WTC11 (cell line): ENCODE measurements around the gene SRPRA. TPM values are rescaled to one million over a fixed set of nuclear protein-coding genes. Genes with fewer than 3 reads are reported as not detected.

ENCODE experiments used
- ATAC-seq: fragments of 200-7000 bp; cut with Tn5 transposase; 2 replicates; pipeline ENCODE4 v1.10.0; 2021; ENCODE audit warnings: mild to moderate bottlenecking, moderate library complexity
- CTCF ChIA-PET: fragments of 300-600 bp; sonication (Branson Sonifier 250); formaldehyde crosslinking; loops from one replicate; lab custom pipeline; 2021; ENCODE audit warnings: antibody characterized with exemption; lab: Charles Lee
- POLR2A ChIA-PET: fragments of 350-600 bp; sonication (Branson Sonifier 250); formaldehyde crosslinking; loops from one replicate; lab custom pipeline; 2021; ENCODE audit warnings: antibody characterized with exemption; lab: Charles Lee
- DNase-seq: peaks from one replicate; pipeline ENCODE4 v3.0.0; 2021; ENCODE audit warnings: low spot score
- H3K27ac Mint-ChIP-seq: 2 replicates; pipeline ENCODE4 v1.8.0; 2021; ENCODE audit warnings: mixed read lengths
- H3K27me3 Mint-ChIP-seq: 2 replicates; pipeline ENCODE4 v1.8.0; 2021; ENCODE audit warnings: low read depth, mild to moderate bottlenecking, moderate library complexity, mixed read lengths
- H3K36me3 Mint-ChIP-seq: 2 replicates; pipeline ENCODE4 v1.8.0; 2021; ENCODE audit warnings: mixed read lengths
- H3K4me1 Mint-ChIP-seq: 2 replicates; pipeline ENCODE4 v1.8.0; 2022; ENCODE audit warnings: mixed read lengths
- H3K4me3 Mint-ChIP-seq: 2 replicates; pipeline ENCODE4 v1.8.0; 2021; ENCODE audit warnings: mild to moderate bottlenecking, moderate library complexity, mixed read lengths
- H3K9me3 Mint-ChIP-seq: 2 replicates; pipeline ENCODE4 v1.8.0; 2021; ENCODE audit warnings: mixed read lengths
- AR ChIP-seq: fragments of 250-450 bp; sonication (Bioruptor Pico); IDR thresholded peaks from 2 replicates; pipeline ENCODE4 v1.9.0; 2021; ENCODE audit warnings: mild to moderate bottlenecking
- ATF1 ChIP-seq: sonication (generic); formaldehyde crosslinking; IDR thresholded peaks from 2 replicates; pipeline ENCODE4 v1.8.1; 2023; ENCODE audit warnings: mild to moderate bottlenecking, moderate library complexity, missing genetic modification reagents
- ATF2 ChIP-seq: sonication (generic); formaldehyde crosslinking; IDR thresholded peaks from 2 replicates; pipeline ENCODE4 v1.8.1; 2022; ENCODE audit warnings: low read depth, missing genetic modification reagents, borderline replicate concordance
- E2F4 ChIP-seq: sonication (generic); formaldehyde crosslinking; IDR thresholded peaks from 2 replicates; pipeline ENCODE4 v1.8.1; 2022; ENCODE audit warnings: low read depth, mild to moderate bottlenecking, moderate library complexity, missing genetic modification reagents, borderline replicate concordance
- FOXJ3 ChIP-seq: sonication (generic); formaldehyde crosslinking; IDR thresholded peaks from 2 replicates; pipeline ENCODE4 v1.9.0; 2021; ENCODE audit warnings: missing genetic modification reagents, mild to moderate bottlenecking, borderline replicate concordance
- GABPB1 ChIP-seq: sonication (generic); formaldehyde crosslinking; IDR thresholded peaks from 2 replicates; pipeline ENCODE4 v1.8.1; 2023; ENCODE audit warnings: mild to moderate bottlenecking, missing genetic modification reagents
- HMGA2 ChIP-seq: fragments of 250-450 bp; sonication (Bioruptor Pico); IDR thresholded peaks from 2 replicates; pipeline ENCODE4 v1.4.0; 2021; ENCODE audit warnings: mild to moderate bottlenecking, moderate library complexity
- IRF2 ChIP-seq: sonication (generic); formaldehyde crosslinking; IDR thresholded peaks from 2 replicates; pipeline ENCODE4 v1.8.0; 2022; ENCODE audit warnings: low read depth, missing genetic modification reagents, borderline replicate concordance
- JAZF1 ChIP-seq: fragments of 250-450 bp; sonication (Bioruptor Pico); IDR thresholded peaks from 2 replicates; pipeline ENCODE4 v1.9.0; 2021; ENCODE audit warnings: moderate library complexity, mild to moderate bottlenecking, inconsistent platforms
- JUN ChIP-seq: sonication (generic); formaldehyde crosslinking; IDR thresholded peaks from 2 replicates; pipeline ENCODE4 v1.8.0; 2023; ENCODE audit warnings: mild to moderate bottlenecking, missing genetic modification reagents
- MLX ChIP-seq: sonication (generic); formaldehyde crosslinking; IDR thresholded peaks from 2 replicates; pipeline ENCODE4 v1.8.1; 2023; ENCODE audit warnings: mild to moderate bottlenecking, missing genetic modification reagents, moderate library complexity
- NR2C2 ChIP-seq: sonication (generic); formaldehyde crosslinking; IDR thresholded peaks from 2 replicates; pipeline ENCODE4 v1.8.0; 2022; ENCODE audit warnings: mild to moderate bottlenecking, missing genetic modification reagents
- PREB ChIP-seq: sonication (generic); formaldehyde crosslinking; IDR thresholded peaks from 2 replicates; pipeline ENCODE4 v1.8.1; 2022; ENCODE audit warnings: mild to moderate bottlenecking, missing genetic modification reagents, moderate library complexity, borderline replicate concordance
- PRRX2 ChIP-seq: fragments of 250-450 bp; sonication (Bioruptor Pico); IDR thresholded peaks from 2 replicates; pipeline ENCODE4 v1.8.0; 2021; ENCODE audit warnings: mild to moderate bottlenecking
- SP1 ChIP-seq: sonication (generic); formaldehyde crosslinking; conservative IDR thresholded peaks from 2 replicates; pipeline ENCODE4 v1.8.1; 2022; ENCODE audit warnings: missing genetic modification reagents
- TCF7 ChIP-seq: sonication (generic); formaldehyde crosslinking; IDR thresholded peaks from 2 replicates; pipeline ENCODE4 v1.8.0; 2022; ENCODE audit warnings: mild to moderate bottlenecking, low read depth, missing genetic modification reagents, moderate library complexity
- TEAD1 ChIP-seq: sonication (generic); formaldehyde crosslinking; IDR thresholded peaks from 2 replicates; pipeline ENCODE4 v1.8.0; 2022; ENCODE audit warnings: mild to moderate bottlenecking, missing genetic modification reagents
- TP53 ChIP-seq: sonication (generic); formaldehyde crosslinking; IDR thresholded peaks from 2 replicates; pipeline ENCODE4 v1.8.1; 2023; ENCODE audit warnings: mild to moderate bottlenecking, missing genetic modification reagents
- USF1 ChIP-seq: sonication (generic); formaldehyde crosslinking; IDR thresholded peaks from 2 replicates; pipeline ENCODE4 v1.8.0; 2022; ENCODE audit warnings: mild to moderate bottlenecking, missing genetic modification reagents
- ZBTB21 ChIP-seq: sonication (generic); formaldehyde crosslinking; IDR thresholded peaks from 2 replicates; pipeline ENCODE4 v1.8.1; 2023; ENCODE audit warnings: mild to moderate bottlenecking, missing genetic modification reagents, borderline replicate concordance
- ZBTB43 ChIP-seq: sonication (generic); formaldehyde crosslinking; IDR thresholded peaks from 2 replicates; pipeline ENCODE4 v1.8.1; 2023; ENCODE audit warnings: mild to moderate bottlenecking, missing genetic modification reagents
- ZMAT4 ChIP-seq: fragments of 250-450 bp; sonication (Bioruptor Pico); IDR thresholded peaks from 2 replicates; pipeline ENCODE4 v1.9.0; 2021; ENCODE audit warnings: mild to moderate bottlenecking
- ZNF121 ChIP-seq: sonication (generic); formaldehyde crosslinking; IDR thresholded peaks from 2 replicates; pipeline ENCODE4 v1.8.0; 2023; ENCODE audit warnings: missing genetic modification reagents
- ZNF138 ChIP-seq: sonication (generic); formaldehyde crosslinking; conservative IDR thresholded peaks from 2 replicates; pipeline ENCODE4 v1.8.1; 2022; ENCODE audit warnings: mild to moderate bottlenecking, moderate library complexity, missing genetic modification reagents
- ZNF219 ChIP-seq: sonication (generic); formaldehyde crosslinking; IDR thresholded peaks from 2 replicates; pipeline ENCODE4 v1.8.0; 2023; ENCODE audit warnings: missing genetic modification reagents, mild to moderate bottlenecking, borderline replicate concordance
- ZNF423 ChIP-seq: fragments of 250-450 bp; sonication (Bioruptor Pico); IDR thresholded peaks from 2 replicates; pipeline ENCODE4 v2.1.2; 2022; ENCODE audit warnings: mild to moderate bottlenecking, moderate library complexity
- ZNF671 ChIP-seq: fragments of 250-450 bp; sonication (Bioruptor Pico); IDR thresholded peaks from 2 replicates; pipeline ENCODE4 v1.8.0; 2021; ENCODE audit warnings: mild to moderate bottlenecking
- total RNA-seq: library from RNA; stranded (reverse); gene quantifications from 3 replicates; pipeline ENCODE4 v1.2.3, GENCODE V29; 2021

SRPRA gene
- total RNA-seq, 1 experiment from 2014 or later = 64.7 TPM

- Mint-ChIP-seq H3K4me3 (peak within 1 kb of the TSS; percentile 91), H3K27me3 (no peaks in the 10 kb centered on the region), H3K9me3 (no peaks in the 10 kb centered on the region), H3K27ac (peak within 1 kb of the TSS; percentile 95), H3K4me1 (peaks cover 23% of the 10 kb centered on the region), H3K36me3 (peaks cover 17% of the 10 kb centered on the region)
- DNase-seq (peak; percentile 91), ATAC-seq (peak; percentile 97)
- ChIA-PET CTCF (interaction anchor here (1.0 to 1.3 kb wide), 4 partner anchors 108 to 182 kb away, joined by 3 to 6 read pairs (median 4); no protein-coding TSS in a partner anchor), POLR2A (no interaction called here)
- peak; percentile 91 for TF ChIP-seq TEAD1 (CRISPR knock-in tag)
- no peak for TF ChIP-seq ZNF219 (CRISPR knock-in tag)
- peak; percentile 93; the same call in 1 of the 2 replicates for TF ChIP-seq ATF1
- no peak for TF ChIP-seq HMGA2
- peak; percentile 60; the same call in 1 of the 2 replicates for TF ChIP-seq PREB (CRISPR knock-in tag)
- TF ChIP-seq ZNF423 (CRISPR knock-in tag) = no peak
- TF ChIP-seq SP1 (CRISPR knock-in tag) = peak; percentile 94; the same call in 1 of the 2 replicates
- peak; percentile 89; the same call in 1 of the 2 replicates for TF ChIP-seq ZBTB21 (CRISPR knock-in tag)
- TF ChIP-seq TCF7 (CRISPR knock-in tag) = no peak
- TF ChIP-seq ZNF671 (CRISPR knock-in tag) = no peak
- TF ChIP-seq ZMAT4 (CRISPR knock-in tag) = 0 out of 2 replicates have a peak, but pooled peaks have one; percentile 45
- no peak for TF ChIP-seq ATF2 (CRISPR knock-in tag)
- no peak for TF ChIP-seq JAZF1 (CRISPR knock-in tag)
- TF ChIP-seq PRRX2 (CRISPR knock-in tag) = no peak
- TF ChIP-seq IRF2 (CRISPR knock-in tag) = no peak
- TF ChIP-seq TP53 (CRISPR knock-in tag) = peak; percentile 94
- no peak for TF ChIP-seq GABPB1 (CRISPR knock-in tag)
- TF ChIP-seq USF1 (CRISPR knock-in tag) = peak; percentile 42; the same call in 1 of the 2 replicates
- TF ChIP-seq FOXJ3 (CRISPR knock-in tag) = no peak
- no peak for TF ChIP-seq AR (CRISPR knock-in tag)
- TF ChIP-seq NR2C2 (CRISPR knock-in tag) = no peak
- no peak for TF ChIP-seq E2F4
- no peak for TF ChIP-seq JUN
- TF ChIP-seq ZNF121 (CRISPR knock-in tag) = 0 out of 2 replicates have a peak, but pooled peaks have one; percentile 43
- TF ChIP-seq ZNF138 (CRISPR knock-in tag) = peak; percentile 93
- no peak for TF ChIP-seq MLX
- TF ChIP-seq ZBTB43 (CRISPR knock-in tag) = peak; percentile 71
Observed at GRCh38 chr11:126303623-126304456, 35.1 kb upstream of the SRPRA start, which contains the start of gene DCPS. Gene DCPS, plus strand, starts transcription at chr11:126304060. Its CDS starts 21 bp downstream, at chr11:126304081.
